ENCODE measurements around the gene BRWD1.

Gene BRWD1

DNA sequence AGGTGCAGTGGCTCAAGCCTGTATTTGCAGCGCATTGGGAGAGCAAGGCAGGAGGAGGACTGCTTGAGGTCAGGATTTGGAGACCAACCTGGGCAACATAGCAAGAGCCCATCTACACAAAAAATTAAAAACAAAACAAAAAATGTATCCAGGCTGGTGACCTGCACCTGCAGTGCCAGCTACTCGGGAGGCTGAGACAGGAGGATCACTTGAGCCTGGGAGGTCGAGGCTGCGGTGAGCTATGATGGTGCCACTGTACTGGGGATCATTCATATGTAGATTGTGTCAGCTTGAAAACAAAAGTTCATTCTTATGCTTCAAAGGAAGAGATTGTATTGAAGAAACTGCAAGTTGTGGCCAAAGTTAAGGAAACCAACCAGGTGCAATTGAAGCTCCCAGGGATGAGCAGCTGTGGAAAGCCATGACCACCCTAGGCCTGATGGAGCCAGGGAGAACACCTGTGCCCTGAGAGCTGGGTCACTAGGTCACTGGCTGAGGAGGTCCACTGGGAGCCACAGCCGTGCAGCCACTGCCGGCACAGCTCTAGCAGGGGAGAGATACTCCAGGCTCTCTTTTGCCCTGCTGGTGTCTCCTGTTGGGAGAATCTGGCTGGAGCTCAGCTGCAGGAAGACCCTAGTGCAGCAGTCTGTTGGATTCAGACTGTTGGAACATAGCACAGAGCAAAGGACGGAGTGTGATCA, 13.3 kb upstream of the BRWD1 start:
- FAIRE-seq, result no peak

DNA sequence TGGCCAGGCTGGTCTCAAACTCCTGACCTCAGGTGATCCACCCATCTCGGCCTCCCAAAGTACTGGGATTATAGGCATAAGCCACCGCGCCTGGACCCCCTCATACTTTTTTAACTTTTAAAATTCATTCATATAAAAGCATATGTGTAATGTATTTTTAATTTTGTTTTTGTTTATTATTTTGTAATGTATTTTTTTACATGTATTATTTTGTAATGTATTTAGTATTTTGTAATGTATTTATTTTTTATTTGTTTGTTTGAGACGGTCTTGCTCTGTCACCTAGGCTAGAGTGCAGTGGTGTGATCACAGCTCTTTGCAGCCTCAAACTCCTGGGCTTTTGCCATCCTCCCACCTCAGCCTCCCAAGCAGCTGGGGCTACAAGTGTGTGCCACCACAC, 12.0 kb upstream of the BRWD1 start:
- FAIRE-seq, result no peak

DNA sequence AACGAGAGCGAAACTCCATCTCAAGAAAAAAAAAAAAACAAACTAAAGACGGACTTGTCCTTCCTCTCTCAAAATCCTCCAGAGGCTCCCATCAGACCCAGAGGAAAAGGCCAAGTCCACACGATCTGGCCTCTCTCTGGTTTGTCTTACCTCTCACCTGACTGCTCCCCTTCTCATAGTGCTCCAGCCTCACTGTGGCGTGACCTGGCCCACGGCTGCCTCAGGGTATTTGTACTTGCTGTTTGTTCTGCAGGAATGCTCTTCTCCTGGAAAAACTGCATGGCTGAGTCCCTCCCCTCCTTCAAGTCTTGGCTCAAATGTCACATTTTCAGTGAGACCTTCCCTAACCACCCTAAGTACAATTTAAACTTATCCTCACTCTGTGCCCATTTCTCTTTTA, 8.0 kb upstream of the BRWD1 start:
- FAIRE-seq, result no peak

DNA sequence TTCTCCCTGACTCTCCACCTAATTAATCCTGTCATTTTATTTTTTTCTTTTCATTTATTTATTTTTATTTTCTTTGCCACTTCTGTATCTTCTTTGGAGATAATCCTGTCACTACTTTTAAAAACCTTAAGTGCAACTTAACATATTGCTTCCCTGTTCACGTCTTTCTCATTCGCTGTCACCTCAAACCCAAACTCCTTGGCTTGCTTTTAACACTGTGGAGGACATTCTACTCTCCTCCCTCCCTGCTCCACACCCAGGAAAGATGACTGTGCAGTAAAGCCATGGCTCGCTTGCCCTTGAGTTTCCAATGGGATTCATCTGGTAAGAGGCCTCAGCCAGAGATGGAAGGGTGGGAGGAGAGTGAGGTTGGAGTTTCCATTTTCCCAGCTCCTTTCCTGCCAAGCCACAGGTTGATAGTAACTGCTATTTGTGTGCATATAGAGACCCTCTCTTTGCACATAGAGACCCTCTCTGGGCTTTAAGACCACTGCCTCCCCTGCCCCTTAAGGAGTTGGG, 6.4 kb upstream of the BRWD1 start:
- no peak for FAIRE-seq

DNA sequence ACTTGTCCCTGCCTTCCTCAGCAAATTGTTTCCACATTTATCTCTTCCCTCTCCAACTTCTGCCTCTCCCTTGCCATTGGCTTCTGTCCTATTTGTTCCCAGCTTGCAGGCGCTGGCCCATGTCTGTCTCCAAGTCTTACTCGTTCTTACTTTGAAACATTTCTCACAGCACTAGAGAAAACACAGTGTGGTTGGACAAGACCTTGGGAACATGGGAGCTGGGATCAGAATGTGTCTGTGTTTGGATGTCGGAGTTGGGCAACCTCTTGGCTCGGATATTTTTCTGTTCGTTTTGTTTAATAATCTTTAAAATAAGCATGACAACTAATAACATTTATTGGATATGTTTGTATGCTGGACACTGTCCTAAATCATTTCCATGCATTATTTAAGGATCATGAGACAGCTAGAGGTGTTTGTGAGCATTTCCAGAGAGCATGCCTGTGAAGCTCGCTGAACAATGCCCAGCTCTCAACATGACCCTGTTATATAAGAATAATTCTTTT, 5.9 kb upstream of the BRWD1 start:
- FAIRE-seq, result no peak

DNA sequence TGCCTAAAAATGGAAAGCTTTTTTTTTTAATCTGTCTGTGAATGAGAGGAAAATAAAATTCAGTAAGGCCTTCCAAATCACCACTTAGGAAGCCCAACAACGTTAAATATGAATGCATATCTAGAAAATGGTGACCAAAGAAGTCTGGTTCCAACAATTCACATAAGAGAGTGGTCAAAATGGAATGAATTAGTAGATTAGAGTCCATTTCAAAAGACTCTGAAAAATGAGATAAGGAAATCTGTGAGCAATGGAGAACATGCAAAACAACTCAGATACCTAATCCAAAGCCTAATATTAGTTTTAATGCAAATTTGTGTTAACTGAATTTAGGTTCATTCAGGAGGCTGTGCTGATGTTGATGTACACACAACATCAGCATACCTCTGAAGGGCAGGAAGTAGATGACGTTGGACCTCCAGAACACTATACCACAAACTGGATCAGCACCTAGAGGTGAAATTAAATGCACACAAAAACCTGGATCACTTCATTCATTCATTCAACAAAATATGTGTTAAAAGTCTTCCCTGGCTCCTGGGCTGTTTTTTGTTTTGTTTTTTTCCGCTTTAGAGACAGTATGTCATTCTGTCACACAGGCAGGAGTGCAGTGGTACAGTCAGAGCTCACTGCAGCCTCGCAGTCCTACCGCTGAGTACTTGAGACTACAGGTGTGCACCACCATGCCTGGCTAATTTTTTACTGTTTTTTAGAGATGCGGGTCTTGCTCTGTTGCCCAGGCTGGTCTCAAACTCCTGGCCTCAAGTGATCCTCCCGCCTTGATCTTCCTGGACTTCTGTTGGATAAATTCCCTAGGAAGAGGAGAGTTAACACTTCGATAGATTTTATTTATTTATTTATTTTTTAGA, 4.9 kb upstream of the BRWD1 start:
- FAIRE-seq, result no peak

DNA sequence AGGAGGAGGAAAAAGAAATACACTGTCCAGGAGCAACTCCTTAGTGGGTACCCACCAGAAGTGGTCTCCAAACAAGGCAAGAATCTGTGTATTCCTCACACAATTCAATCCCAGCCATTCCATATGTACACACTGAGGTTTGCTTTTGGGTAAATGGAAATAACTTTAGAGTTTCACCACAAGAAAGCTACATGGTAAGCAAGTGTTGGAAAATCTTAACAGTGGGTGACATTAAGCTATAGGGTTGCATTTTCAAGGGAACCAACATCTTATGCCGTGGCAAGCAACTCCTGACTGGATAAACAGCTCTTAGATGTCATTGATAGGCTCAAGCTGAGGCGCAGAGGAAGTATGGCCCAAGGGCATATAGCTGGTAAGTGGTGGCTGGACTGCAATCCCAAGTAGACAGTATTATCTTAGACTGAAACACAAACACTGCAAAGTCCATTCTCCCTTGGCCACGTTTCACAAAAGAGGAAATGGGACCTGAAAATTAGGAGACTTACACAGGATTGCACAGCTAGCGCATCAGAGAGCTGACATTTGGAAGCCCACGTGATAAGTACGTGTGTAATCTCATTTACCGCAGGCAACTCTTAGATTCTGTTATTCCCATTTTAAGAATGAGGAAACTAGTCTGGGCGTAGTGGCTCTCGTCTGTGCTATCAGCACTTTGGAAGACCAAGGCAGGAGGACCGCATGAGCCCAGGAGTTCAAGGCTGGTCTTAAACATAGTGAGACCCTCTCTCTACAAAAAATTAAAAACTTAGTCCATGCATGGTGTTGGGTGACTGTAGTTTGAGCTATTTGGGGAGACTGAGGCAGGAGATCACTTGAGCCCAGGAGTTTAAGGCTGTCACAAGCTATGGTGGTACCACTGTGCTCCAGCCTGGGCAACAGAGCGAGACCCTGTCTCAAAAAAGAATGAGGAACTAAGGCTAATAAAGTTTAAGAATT, 4.0 kb upstream of the BRWD1 start:
- FAIRE-seq, result no peak

DNA sequence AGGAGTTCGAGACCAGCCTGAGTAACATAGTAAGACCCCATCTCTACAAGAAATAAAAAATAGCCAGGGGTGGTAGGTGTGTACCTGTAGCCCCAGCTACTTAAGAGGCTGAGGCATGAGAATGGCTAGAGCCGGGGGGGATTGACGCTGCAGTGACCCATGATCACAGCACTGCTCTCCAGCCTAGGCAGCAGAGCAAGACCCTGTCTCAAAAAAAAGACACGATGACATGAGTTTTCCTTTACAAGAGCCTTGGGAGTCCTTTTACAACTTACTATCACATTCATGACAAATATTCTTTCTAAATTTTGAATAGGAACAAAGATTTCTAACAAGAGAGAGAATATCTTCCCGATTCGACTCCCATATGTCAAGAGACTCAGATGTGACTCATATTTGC, 3.3 kb upstream of the BRWD1 start:
- FAIRE-seq, result no peak

DNA sequence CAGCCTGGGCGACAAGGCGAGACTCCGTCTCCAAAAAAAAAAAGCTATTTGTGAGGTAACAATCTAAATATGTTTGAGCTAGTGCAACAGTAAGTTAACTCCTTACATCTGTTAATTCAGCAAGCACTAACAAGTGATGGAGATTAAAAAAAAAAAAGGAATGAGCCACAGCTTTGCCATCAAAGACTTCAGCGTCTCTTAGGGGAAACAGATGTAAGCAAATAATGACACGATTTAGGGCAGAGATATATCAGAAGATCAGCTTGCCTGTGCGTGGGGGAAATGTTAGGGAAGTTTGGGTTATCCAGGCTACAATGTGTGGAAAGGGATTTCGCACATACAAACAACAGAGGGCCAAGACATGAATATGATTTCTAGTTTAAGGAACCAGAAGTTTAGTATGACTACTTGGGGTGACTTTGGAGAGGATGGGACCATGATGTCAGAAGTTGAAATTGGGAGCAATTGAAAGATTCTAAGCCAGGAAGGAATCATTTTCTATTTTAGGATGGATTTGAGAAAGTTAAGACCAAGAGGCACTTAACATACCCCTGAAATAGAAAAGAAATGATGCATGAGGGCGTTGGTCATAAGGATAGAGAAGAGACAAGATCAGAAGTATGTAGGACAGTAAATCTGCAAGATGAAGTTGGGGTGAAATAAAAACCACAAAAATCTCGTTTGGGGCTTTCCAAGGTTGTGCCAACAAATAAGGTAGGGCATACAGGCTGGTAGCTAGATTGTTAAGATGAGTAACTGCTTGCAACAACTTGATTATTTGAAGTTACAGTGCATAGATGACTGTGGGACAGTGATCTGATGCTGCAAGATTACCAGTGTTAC, 2.4 kb upstream of the BRWD1 start:
- FAIRE-seq, result no peak

DNA sequence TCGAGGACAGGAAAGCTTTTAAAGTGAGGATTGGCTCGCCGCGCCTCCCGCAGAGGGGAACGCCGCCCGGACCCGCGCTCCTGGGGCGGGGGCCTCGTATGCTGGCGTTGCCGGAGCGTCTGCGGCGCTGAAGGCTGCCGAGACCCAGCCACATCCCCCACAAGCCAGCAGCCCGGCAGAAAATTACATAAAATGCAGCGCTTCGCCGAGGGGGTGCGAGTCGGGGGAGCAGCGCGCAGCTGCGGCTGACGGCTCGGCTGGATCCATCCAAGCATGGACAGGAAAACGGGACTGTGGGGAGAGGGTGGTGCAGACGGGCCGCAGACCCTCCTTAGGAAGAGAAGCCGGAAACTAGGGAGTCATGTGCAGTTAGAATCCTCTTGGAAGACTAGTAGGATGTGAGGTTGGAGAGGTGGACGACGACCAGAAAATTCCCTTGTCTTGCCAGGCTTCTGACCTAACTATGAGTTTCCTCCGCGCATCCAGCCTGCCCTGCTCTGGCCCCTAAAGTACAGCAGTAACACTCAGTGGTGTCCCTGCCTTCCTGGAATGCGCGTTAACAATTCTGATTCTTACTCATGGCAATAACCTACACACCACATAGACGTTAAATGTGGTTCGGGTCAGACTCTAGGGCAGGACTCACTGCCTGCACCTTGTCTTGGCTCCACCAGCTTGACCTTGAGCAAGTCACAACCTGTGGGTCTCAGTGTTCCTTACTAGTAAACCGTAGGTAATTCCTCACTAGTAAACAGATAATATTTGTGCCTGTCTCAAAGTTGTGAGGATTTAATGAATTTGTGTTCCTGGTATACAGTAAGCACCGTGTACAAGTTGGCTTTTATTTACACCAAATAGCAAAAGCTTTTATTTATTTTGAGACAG, 953 bp upstream of the BRWD1 start:
- no peak for FAIRE-seq

DNA sequence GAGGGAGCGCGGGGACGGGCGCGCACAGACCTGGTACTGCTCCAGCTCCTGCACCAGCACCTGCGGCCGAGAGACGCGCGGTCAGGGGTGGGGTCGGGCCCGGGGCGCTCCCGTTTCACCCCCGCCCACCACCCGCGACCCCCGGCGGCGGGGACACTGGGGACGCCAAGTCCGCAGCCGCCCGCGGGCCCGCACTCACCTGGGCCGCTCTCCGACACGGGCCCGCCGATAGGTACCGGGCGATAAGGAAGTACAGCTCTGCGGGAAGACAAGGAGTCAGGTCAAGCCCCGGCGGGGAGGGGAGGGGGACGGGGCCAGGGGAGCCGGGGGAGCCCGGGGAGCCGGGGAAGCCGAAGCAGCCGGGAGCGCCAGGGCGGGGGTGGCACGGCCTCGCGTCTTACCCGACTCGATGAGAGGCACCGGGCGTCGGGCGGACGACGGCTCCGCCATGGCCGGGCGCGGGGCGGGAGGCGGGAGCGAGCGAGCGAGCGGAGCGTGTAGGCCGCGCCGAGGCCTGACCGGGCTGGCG, 326 bp downstream of the BRWD1 start:
- FAIRE-seq, result no peak

DNA sequence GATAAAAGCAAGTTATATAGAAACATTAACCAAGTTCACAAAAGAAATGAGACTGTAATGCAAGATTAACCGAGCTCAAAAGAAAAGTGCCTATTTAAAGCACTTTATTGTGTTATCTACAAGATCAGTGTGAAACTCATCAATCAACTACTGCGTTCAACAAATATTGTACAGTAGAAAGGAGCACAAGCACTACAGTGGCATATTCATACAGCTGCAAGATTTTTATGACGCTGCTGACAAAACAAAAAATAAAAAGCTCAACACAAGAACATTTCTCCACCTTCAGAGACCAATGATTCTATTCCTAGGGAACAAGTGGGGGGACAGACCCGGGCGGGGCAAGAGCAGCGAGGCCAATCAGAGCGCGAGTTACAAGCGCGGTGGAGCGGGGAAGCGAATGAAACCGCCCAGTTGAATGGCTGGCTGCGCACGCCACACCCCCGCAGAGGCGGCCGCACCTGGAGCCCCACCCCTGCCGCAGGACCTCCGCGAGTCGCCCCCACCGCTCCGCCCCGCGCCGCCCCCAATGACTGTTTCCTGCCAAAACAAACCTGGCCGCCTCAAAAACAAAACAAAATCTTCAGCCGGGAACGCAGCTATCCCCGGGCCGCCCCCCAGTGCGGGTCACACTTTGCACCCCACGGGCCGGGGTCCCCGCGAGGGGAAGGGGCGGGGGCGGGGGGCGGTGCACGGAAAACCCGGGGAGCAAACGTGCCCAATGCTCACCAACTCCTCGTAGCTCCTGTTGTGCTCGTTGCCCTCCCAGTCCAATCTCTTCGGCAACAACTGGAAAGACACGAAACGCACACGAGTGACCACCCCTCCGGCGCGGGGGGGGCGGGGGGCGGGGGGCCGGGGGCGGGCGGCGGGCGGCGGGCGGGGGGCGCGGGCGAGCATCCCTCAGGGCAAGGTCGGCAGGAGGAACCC, 1.1 kb downstream of the BRWD1 start:
- FAIRE-seq, result no peak

DNA sequence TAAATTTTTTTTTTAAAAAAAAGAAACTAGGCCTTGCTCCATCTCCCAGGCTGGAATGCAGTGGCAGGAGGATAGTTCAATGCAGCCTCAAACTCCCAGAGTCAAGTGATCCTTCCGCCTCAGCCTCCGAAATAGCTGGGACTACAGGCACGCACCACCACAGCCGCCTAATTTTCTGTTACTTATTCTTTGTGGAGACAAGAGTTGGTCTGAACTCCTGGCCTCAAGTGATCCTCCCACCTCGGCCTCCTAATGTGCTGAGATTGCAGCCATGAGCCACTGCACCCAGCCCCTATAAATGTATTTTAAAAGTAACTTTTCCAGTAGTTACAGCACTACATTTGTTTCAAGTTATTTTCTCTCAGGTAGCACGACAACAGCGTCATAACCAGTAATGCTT, 2.3 kb downstream of the BRWD1 start:
- no peak for FAIRE-seq

DNA sequence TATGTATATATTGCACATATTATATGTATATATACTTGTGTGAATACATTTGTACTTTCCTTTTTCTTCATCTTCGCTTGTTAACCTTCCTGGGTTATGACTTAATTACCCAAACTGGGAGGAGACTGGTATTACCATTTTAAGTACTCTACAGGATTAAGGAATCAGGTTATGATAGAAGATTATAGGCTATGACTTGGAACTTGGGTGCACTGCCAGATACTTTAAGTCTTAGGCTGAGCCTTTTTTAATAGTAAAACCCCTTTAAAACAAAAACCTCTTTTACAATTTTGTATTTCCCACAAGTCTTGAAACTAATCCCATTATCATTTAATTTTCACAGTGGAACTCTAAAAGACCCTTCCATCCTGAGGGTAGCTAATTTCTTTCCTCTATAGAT, 6.0 kb downstream of the BRWD1 start:
- FAIRE-seq, result no peak

DNA sequence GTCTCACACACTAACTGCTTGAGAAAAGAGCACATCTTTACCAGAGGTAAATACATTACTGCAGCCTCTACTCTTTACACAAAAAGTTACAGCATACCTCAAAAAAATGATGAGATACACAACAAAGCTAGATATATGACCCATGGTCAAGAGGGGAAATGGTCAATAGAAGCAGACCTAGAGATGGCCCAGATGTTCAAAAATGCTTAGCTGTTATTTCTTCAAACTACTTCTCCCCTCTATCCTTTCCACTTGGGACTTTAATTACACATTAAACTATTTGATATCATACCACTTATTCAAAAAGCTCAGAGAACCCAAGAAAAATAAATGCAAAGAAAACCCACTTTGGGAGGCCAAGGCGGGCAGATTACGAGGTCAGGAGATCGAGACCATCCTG, 12.8 kb downstream of the BRWD1 start:
- FAIRE-seq, result no peak

DNA sequence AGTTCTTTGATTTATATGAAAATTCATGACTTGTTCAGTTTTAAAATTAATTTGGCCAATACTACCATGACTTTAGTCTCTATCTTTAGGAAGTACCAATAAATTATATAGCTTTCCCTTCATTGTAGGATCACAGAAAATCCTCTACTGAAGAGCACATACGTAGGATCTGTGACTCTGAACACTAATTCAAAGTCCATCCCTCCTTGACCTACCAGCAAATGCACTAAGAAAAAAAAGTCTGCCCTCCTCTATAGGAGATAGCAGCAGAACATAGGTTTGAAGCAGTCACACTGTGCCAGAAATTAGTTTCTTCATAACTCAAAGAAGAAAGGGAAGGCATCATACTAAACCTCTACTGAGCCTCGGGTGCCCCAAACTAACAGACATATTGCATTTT, 16.5 kb downstream of the BRWD1 start:
- no peak for FAIRE-seq

DNA sequence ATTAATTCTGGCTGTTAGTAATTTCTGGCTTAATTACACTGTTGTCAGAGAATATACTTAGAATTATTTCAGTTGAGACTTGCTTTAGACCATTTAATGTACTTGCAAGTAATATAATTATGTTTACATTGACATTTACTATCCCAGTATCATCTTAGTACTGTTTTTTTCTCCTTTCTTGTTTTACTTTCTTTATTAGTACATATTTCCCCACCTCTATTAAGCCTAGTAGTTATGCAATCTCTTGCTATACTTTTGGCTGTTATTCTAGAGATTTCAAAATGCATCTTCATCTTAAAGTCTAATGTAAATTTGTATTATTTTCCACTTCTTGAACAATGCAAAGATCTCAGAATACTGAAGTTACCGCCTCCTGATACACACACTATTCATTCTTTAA, 24.4 kb downstream of the BRWD1 start:
- FAIRE-seq, result no peak

DNA sequence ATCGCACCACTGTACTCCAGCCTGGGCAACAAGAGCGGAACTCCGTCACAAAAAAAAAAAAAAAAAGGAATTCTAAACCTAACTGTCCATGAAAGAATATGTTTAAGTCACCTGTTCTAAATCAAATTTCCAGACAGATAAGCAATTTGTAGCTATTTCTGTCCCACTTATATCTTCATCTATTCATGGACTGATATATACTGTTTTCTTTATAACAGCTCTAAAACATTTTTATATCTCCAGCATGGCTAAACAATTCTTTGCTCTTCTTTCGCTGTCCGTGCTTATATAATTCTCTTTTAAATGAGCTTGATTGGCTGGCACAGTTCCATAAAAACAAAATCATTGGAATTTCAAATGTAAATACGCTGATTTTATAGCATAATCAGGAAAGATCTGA, 30.5 kb downstream of the BRWD1 start:
- FAIRE-seq, result no peak

DNA sequence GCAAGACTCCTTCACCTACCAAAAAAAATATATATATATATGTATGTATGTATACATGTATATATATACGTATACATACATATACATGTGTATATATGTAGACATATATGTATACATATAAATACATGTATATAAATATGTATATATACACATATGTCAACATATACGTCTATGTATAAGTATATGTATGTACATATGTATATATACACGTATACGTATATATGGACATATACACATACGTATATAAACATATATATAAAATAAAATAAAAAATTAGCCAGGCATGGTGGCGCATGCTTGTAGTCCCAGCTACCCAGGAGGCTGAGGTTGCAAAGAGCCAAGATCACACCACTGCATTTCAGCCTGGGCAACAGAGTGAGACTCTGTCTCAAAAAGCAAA, 31.6 kb downstream of the BRWD1 start:
- peak; percentile 45 for FAIRE-seq

Measured in endometrium (tissue), 2 donors.